ENCODE measurements around the gene ATP9A. TPM values are rescaled to one million over a fixed set of nuclear protein-coding genes. Genes with fewer than 3 reads are reported as not detected.

Gene ATP9A
- total RNA-seq, 4 donors from 2014 or later = 14.8 to 23.7 (median 18.7) TPM

- H3K27ac ChIP-seq = no peak overlapping the region
- under 1% methylated on average over 27 of the region's 44 CpGs for WGBS
- TF ChIP-seq CTCF (IDR thresholded peaks at IDR 0.05) (peak; percentile 30 to 80), EP300 (IDR thresholded peaks at IDR 0.05) (no peak)
These were observed 32.1 kb upstream of the ATP9A start for GRCh38 chr20:51800060-51800871.

GRCh38 chr20:51799401-51799860 is 31.2 kb upstream of the ATP9A start:
- no peak for TF ChIP-seq EP300 (IDR thresholded peaks at IDR 0.05)
- TF ChIP-seq POLR2A (IDR thresholded peaks at IDR 0.05) = no peak
- no peak for TF ChIP-seq POLR2AphosphoS5 (IDR thresholded peaks at IDR 0.05)
- TF ChIP-seq CTCF (IDR thresholded peaks at IDR 0.05) = no peak
- Histone ChIP-seq H3K27ac (no peak overlapping the region), H3K36me3 (no peaks in the 10 kb centered on the region), H3K9me3 (no peaks in the 10 kb centered on the region), H3K4me3 (no peak overlapping the region), H3K27me3 (peaks cover 42% of the 10 kb centered on the region), H3K4me1 (peaks cover 28% of the 10 kb centered on the region)
- WGBS = 36% methylated on average over 10 of the region's 10 CpGs
- no peak for DNase-seq (ENCODE audit: low spot score in 2 of 2)

More at GRCh38 chr20:51800060-51800871, 32.1 kb upstream of the ATP9A start:
- no peaks in the 10 kb centered on the region for H3K9me3 ChIP-seq
- DNase-seq (ENCODE audit: low spot score in 2 of 2) = peak in 1 of 2 donors; percentile 69
- peaks cover 42% of the 10 kb centered on the region for H3K27me3 ChIP-seq
- peak overlapping the region; percentile 45 for H3K4me3 ChIP-seq
- H3K4me1 ChIP-seq = peaks cover 28% of the 10 kb centered on the region
- H3K36me3 ChIP-seq = no peaks in the 10 kb centered on the region

- no peak for DNase-seq (ENCODE audit: low spot score in 2 of 2)
- H3K4me1 ChIP-seq = peaks cover 28% of the 10 kb centered on the region
- H3K36me3 ChIP-seq = no peaks in the 10 kb centered on the region
- 53% methylated on average over 3 of the region's 3 CpGs for WGBS
- H3K27ac ChIP-seq = no peak overlapping the region
- H3K27me3 ChIP-seq = peaks cover 46% of the 10 kb centered on the region
- no peaks in the 10 kb centered on the region for H3K9me3 ChIP-seq
- H3K4me3 ChIP-seq = no peak overlapping the region
- TF ChIP-seq EP300 (IDR thresholded peaks at IDR 0.05) (no peak), POLR2AphosphoS5 (IDR thresholded peaks at IDR 0.05) (no peak), CTCF (IDR thresholded peaks at IDR 0.05) (no peak), POLR2A (IDR thresholded peaks at IDR 0.05) (no peak)
These were observed 29.3 kb upstream of the ATP9A start for GRCh38 chr20:51797357-51798025.

- Histone ChIP-seq H3K4me1 (peaks cover 18% of the 10 kb centered on the region), H3K36me3 (no peaks in the 10 kb centered on the region), H3K9me3 (no peaks in the 10 kb centered on the region), H3K27me3 (peaks cover 34% of the 10 kb centered on the region), H3K4me3 (no peak overlapping the region), H3K27ac (no peak overlapping the region)
- 87% methylated on average over 3 of the region's 3 CpGs for WGBS
- TF ChIP-seq CTCF (IDR thresholded peaks at IDR 0.05) = no peak
- no peak for TF ChIP-seq EP300 (IDR thresholded peaks at IDR 0.05)
- TF ChIP-seq POLR2AphosphoS5 (IDR thresholded peaks at IDR 0.05) = no peak
- no peak for TF ChIP-seq POLR2A (IDR thresholded peaks at IDR 0.05)
- no peak for DNase-seq (ENCODE audit: low spot score in 2 of 2)
These were observed 28.1 kb upstream of the ATP9A start for GRCh38 chr20:51796340-51796739.

GRCh38 chr20:51792960-51793359 is 24.8 kb upstream of the ATP9A start:
- H3K9me3 ChIP-seq = no peaks in the 10 kb centered on the region
- DNase-seq (ENCODE audit: low spot score in 2 of 2) = no peak
- peaks cover 4% of the 10 kb centered on the region for H3K27me3 ChIP-seq
- no peaks in the 10 kb centered on the region for H3K36me3 ChIP-seq
- TF ChIP-seq POLR2A (IDR thresholded peaks at IDR 0.05) = no peak
- TF ChIP-seq POLR2AphosphoS5 (IDR thresholded peaks at IDR 0.05) = no peak
- no peak for TF ChIP-seq CTCF (IDR thresholded peaks at IDR 0.05)
- TF ChIP-seq EP300 (IDR thresholded peaks at IDR 0.05) = no peak
- WGBS = 93% methylated on average over 7 of the region's 7 CpGs
- no peaks in the 10 kb centered on the region for H3K4me1 ChIP-seq
- no peak overlapping the region for H3K4me3 ChIP-seq
- H3K27ac ChIP-seq = no peak overlapping the region
